GM19023 (cell line): ENCODE results near the gene CAND2.
A peak's percentile ranks its signal among the peaks of the same experiment; 100 is the strongest.
"Not testable (repeated sequence)": the region's sequence is repeated elsewhere in the genome, so short reads cannot be mapped to it uniquely, and the experiment has no call there.

ENCODE experiments used
- ATAC-seq: cut with Tn5 transposase; IDR thresholded peaks from one replicate; pipeline ENCODE4 v1.9.1; 2021; ENCODE audit warnings: mild to moderate bottlenecking, moderate library complexity; ENCODE audit not compliant: unreplicated experiment

The CAND2 gene

DNA sequence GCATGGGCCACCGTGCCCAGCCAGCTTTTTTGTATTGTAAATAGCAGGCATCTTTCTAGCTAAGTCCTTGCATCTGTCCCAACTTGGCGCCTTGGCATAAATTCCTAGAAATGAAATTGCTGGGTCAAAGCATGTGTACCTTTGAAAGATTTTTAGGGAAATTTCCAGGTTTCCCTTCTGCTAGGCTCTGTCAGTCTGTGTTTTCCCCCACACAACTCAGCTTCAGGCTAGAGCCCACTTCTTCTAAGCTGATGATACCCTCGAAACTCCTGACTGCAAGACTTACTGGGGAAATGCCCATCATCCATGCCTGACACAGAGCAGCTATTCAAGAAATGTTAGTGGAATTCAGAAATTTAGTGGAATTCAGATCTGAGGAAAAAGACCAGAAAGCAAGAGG lies 55.7 kb downstream of the CAND2 start:
- no peak for ATAC-seq

GRCh38 chr3:12853847-12854246 lies 57.4 kb downstream of the CAND2 start:
- ATAC-seq = not testable (repeated sequence)

- ATAC-seq = no peak
Measured at GRCh38 chr3:12854565-12854964, 58.1 kb downstream of the CAND2 start.

DNA sequence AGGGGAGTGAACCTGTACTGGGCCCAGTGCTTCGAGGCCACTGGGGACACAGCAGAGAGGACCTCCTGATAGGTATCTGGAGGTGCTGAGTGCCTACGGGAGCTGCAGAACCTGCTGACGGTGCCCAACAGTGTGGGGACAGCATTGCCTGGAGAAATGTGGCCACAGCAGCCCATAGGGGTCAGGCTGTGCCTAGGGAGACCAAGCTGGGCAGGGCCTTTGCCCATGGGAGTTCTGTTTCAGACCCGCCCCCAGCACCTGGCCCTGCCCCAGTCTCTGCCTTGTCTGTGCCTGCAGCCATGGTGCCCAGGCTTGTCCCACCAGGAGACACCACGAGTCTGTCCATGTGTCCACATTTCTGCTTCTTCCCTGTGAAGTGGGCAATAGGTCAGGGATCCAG lies 60.1 kb downstream of the CAND2 start:
- no peak for ATAC-seq

DNA sequence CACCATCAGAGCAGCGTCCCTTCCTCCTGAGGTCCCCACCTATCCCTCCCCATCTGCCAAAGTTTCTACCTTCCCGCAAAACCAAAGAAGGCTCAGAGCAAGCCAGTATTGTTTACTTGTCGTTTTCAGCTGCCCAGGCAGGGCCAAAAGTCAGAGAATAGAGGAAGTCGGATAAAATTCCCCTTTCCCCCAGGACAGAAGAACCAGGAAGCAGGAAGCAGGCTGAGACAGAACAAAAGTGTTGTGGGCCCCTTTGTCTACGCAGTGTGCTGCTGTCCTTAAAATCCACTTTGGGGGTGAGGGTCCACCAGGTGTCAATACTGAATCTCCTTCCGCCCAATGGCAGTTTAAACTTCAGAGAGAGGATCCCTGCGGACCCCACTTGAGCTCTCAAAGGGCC lies 63.4 kb downstream of the CAND2 start:
- ATAC-seq = no peak

- no peak for ATAC-seq
Measured at GRCh38 chr3:12861611-12862010, 65.1 kb downstream of the CAND2 start.

DNA sequence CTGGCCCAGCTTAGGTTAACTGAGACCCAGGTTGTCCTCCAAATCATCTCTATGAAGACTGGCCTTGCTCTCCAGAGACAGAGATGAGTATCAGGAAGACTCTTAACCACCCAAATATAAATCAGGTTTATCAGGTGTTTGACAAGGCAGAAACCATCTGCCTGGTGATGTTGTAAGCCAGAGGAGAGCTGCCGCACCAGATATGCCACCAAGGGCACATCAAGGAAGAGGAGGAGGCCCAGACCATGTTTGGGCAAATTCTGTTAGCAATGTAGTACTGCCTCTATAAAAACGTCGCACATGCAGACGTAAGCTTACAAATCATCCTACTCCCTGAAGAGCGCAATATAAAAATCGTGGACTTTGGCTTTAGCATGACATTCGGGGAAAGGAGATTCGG lies 65.9 kb downstream of the CAND2 start:
- ATAC-seq = no peak

- ATAC-seq = no peak
Measured at GRCh38 chr3:12865271-12865670, 68.8 kb downstream of the CAND2 start.

DNA sequence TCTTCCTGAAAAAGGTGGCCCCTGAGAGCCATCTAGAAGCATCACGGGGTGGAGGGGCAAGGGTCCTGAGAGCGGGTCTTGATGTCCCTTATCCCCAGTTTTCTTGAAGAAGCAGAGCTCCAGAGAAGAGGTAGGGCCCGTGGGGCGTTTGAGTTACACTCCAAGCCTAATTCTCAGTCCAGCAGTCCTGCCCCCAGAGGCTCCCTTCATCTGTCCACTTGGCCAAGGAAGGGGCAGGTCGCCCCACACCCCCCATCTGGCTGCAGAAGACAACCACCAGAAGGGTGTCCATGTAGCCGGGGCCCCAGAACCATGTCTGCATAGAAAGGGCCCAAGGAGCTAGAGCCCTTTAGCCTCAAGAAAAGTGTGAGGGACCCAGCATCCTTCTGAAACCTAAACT lies 70.4 kb downstream of the CAND2 start:
- no peak for ATAC-seq

- peak; percentile 57 for ATAC-seq
Measured at GRCh38 chr3:12868039-12869034, 71.9 kb downstream of the CAND2 start.

GRCh38 chr3:12869035-12869621 lies 72.6 kb downstream of the CAND2 start:
- peak; percentile 56 for ATAC-seq

GRCh38 chr3:12870942-12871341 lies 74.5 kb downstream of the CAND2 start:
- no peak for ATAC-seq

DNA sequence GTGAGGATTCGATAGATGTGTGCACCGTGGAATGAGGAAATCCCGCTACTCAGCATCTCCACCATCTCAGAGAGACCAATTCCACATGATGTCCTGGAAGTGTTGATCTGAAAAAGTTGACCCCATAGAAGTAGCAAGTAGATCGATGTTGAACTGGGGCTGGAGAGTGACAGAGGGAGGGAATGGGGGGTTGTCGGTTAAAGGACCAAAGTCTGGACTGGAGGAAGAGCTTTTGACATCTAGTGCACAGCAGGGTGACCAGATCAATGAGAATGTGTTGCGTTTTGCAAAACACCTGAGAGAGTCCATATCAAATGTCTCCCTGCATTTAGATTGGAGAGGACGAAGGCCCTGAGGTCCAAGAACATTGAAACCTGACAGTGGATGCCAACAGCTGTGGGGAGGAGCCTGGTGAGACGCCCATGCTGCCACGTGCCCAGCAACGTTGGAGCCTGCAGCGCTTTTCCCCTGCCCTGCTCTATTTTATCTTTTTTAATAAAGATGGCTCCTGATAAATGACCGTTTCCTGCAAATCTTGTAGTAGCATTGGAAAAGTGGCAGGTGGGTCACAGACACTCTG lies 75.0 kb downstream of the CAND2 start:
- ATAC-seq = no peak

DNA sequence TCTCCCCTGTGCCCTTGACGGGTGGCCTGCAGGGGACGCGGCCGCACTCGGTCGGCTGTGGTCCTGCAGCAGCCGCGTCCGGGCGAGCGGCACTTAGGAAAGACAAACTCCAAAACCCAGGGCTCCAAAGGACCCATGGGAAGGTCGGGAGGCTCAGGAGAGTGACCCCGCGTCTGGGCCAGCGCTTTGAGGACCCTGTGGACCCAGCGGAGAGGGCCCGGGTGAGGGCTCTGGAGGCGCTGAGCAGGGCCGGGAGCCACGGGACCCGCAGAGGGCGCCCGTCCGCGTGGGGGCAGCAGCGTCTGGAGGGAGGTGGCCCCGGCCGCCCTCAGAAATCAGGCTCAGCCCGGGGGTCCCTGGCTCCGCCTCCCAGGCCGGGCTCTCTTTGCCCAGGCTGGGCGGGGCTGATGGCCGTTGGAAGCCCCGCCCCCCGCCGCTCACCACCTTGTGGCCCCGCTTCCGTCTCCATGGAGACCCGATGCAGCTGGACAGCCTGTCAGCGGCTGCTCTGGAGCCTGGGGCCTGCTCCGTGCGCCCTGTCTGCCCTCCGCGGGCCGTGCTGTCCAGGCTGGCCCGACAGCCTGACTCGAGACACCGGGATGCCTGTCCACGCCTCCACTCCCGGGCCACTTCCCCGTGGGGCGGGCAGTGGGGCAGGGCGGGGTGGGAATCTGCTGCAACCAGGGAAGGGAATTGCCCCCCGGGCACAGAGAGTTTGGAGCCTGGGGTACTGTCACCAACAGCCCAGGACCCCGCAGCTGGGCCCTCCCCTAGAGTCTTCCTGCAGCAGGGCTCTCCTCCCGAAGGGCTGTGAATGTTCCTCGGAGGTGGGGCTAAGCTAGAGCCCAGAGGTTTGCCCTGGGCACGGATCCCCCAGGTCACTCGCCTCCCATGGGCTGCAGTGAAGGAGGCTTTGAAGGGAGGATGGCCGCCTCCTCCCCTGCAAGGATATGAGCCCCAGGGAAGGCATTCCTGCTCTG lies 79.7 kb downstream of the CAND2 start:
- no peak for ATAC-seq

DNA sequence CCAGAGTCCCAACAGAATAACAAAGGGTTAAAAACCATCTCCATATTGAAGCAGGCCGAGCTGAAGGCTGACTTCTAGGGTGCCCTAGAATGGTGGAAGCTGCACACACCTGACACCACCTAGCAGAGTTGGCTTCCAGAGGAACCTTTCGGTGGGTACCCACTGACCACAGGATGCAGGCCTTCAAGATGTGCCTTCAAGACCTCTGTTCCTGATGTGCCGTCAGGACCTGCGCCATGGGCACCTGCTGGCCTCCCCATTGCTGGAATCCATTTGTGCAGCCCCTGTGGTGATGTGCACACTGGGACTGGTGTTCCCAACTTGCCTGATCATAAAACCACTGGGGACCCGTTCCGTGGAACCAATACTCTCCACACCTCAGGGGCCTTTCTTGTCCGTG lies 80.6 kb downstream of the CAND2 start:
- ATAC-seq = no peak

GRCh38 chr3:12878141-12878574 lies 81.7 kb downstream of the CAND2 start:
- ATAC-seq = no peak

- ATAC-seq = not testable (repeated sequence)
Measured at GRCh38 chr3:12878758-12879157, 82.3 kb downstream of the CAND2 start.

- no peak for ATAC-seq
Measured at GRCh38 chr3:12879191-12879815, 82.8 kb downstream of the CAND2 start.

DNA sequence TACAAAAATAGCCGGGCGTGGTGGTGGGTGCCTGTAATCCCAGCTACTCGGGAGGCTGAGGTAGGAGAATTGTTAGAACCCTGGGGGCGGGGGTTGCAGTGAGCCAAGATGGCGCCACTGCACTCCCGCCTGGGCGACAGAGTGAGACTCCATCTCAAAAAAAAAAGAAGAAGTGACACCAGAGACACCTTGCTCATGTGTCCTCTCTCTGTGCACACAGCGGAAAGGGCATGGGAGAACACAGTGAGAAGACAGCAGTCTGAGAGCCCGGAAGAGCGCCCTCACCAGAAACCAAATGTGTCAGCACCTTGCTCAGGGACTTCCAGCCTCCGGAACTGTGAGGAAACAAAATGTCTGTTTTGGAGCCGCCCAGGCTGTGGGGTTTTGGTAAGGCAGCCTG lies 85.4 kb downstream of the CAND2 start:
- ATAC-seq = peak; percentile 52
